ENCODE data around the gene PNPLA3.

The PNPLA3 gene, protein sequence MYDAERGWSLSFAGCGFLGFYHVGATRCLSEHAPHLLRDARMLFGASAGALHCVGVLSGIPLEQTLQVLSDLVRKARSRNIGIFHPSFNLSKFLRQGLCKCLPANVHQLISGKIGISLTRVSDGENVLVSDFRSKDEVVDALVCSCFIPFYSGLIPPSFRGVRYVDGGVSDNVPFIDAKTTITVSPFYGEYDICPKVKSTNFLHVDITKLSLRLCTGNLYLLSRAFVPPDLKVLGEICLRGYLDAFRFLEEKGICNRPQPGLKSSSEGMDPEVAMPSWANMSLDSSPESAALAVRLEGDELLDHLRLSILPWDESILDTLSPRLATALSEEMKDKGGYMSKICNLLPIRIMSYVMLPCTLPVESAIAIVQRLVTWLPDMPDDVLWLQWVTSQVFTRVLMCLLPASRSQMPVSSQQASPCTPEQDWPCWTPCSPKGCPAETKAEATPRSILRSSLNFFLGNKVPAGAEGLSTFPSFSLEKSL

DNA sequence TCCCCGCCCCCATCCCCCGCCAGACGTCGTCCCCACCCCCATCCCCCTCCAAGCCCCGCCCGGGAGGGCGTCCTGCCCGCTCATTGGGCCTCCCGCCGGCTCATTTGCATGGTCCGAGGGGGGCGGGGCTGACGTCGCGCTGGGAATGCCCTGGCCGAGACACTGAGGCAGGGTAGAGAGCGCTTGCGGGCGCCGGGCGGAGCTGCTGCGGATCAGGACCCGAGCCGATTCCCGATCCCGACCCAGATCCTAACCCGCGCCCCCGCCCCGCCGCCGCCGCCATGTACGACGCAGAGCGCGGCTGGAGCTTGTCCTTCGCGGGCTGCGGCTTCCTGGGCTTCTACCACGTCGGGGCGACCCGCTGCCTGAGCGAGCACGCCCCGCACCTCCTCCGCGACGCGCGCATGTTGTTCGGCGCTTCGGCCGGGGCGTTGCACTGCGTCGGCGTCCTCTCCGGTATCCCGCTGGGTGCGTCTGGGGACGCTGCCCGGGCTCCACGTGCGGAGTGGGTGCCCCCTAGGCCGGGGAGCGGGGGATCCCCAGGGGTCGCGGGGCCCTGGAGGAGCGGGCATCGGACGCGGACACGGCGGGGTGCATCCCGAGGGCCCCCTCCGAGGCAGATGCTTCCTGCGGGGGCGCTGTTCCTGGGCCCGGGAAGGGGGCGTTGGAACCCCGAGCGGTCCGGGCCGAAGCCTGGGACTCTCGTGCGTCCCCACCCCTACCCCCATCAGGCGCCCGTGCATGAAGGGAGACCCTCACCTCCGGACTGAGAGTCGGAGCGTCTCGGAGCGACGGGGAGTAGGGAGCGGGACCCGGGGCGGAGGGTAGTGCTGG lies at the start of gene PNPLA3:
PNPLA3 (plus strand) TSS at position 175 of the 834 bp plus-strand sequence; CDS start at position 282, 107 bp downstream.
- peak; percentile 73 for DNase-seq

DNA sequence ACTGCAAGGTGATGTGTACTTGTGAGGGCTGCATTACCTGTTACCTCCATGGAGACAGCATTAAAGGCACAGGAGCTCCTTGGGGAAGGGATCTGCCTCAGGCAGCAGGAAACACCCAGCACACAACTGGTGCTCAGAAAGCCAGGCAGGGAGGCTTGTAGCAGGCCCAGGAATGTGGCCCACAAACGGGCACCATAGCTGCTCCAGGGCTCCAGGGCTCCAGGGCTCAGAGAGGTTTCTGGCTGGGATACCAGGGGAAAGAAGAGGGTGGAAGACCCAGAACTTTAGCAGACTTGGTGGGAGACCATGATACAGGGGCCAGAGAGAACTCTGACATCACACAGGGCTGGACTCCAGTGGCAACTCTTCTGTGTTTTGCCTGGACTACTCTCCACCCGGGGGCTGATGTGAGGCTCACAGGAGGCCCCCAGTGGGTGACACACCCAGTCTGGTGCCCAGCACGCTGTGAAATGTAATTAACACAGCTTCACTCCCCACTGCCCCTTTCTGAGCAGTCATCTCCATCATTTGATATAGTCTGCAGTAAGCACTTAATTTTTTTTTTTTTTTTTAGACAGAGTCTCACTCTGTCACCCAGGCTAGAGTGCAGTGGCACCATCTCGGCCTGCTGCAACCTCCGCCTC lies 46.6 kb upstream of the PNPLA3 start:
- DNase-seq: no peak

DNA sequence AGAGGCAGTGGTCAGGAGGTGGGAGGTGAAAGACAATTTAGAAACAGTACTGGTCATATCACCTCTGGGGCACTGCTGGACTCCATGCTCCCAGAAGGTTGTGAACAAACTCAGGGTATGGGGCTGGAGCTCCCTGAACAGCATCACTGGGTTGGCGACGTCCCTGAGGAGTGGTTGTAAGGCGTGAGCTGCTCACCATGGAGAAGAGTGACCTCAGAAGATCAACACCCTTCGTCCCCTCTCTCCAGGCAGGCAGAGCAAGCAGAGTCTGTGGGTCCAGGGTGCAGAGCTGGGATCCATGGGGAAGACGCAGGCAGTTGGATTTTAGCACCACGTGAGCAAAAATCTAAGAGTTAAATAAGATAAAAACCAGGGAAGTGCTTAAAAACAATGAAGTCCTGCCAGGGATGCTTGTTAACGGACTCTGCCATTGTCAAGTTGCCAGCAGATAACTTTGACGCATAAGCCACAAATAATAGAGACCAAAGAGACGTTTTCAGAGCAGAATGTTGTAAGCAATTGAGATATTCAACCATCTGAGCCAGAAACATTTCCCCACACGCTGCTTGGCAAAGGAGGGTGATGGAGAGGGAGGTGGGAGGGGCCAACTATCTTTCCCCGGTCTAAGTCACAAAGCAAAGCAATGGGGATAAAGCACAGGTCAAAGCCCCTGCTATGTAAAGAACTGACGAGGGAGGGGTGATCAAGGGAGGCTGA lies 45.4 kb upstream of the PNPLA3 start:
- DNase-seq: no peak

DNA sequence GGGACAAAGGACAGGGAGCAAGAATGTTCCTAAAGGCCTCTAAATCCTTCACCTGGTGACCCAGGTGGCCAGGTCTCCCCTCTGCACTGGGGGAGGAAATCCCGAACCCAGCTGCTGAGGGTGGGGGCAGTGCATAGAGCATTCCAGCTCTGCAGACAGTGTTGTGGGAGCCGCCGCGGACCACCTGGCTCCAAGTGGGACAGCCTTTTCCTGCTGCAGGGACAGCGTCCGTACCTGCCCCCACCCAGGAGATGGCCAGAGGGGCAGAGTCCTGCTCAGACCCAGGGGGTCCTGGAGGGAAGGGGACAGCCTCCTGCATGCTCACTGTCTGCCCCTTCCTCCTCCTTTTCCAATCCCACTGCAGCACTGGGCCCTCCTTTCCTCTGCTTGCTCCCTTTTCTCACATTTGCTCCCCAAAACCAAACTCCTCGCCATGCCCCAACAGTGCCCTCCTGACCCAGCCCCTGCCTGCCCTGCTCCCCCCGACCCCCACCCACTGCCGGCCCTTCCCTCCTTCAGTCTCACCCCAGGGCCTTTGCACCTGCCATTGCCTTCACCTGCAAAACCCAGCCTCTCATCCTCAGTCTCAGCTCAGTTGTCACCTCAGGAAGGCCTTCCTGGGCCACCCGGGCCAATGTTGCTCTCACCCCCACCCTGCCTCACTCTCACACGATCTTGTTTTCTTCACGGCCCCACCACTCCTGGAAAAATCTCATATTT lies 44.6 kb upstream of the PNPLA3 start:
- DNase-seq: no peak

DNA sequence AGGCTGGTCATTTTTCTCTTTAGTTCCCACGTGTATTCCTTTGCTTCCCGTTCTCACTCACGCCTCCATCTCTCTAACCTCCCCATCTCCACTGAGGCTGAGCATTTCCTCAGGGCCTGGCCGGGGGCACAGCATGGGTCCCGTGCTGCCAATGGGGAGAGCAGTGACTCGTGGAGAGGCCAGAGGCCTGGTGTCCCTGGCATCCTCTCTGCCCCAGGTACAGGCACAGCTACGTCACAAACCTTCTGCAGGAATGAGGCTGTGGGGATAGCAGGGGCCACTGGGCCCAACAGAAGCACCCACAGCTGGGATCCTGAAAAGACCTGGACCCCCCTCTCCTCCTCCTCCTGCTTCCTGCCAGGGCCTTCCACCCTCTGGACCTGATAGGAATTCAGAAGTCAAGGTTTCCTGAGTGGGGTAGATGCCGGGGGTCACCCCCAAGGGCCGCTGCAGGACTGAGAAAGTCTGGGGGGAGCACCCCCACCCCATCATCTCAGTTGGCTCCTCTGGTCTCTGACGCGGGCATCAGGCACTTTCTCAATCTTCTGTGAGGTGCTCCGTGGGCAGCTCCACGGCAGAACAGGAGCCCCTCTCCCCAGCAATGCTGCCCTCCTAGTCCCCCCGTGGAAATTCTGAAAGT lies 43.6 kb upstream of the PNPLA3 start:
- DNase-seq: no peak

DNA sequence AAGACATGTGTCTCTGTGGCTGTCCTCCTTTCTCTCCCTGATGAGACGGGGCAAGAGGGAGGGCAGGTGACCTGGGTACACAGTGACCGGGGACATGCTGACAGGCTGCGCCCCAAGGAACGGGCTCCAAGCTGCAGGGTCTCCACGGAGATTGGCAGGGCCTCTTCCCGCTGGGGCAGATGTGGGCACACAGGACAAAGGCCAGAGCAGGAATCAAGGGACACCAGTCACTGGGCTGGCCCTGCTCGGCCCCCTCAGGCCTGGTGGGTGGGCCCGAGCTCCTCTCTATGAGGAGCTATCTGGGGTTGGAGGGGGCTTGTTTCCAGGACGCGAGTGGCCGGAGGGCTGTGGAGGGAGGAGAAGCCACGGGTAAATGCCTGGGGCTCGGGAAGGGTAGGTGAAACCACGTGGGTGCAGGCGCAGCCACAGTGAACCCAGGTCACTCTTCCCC lies 43.0 kb upstream of the PNPLA3 start:
- DNase-seq: no peak

DNA sequence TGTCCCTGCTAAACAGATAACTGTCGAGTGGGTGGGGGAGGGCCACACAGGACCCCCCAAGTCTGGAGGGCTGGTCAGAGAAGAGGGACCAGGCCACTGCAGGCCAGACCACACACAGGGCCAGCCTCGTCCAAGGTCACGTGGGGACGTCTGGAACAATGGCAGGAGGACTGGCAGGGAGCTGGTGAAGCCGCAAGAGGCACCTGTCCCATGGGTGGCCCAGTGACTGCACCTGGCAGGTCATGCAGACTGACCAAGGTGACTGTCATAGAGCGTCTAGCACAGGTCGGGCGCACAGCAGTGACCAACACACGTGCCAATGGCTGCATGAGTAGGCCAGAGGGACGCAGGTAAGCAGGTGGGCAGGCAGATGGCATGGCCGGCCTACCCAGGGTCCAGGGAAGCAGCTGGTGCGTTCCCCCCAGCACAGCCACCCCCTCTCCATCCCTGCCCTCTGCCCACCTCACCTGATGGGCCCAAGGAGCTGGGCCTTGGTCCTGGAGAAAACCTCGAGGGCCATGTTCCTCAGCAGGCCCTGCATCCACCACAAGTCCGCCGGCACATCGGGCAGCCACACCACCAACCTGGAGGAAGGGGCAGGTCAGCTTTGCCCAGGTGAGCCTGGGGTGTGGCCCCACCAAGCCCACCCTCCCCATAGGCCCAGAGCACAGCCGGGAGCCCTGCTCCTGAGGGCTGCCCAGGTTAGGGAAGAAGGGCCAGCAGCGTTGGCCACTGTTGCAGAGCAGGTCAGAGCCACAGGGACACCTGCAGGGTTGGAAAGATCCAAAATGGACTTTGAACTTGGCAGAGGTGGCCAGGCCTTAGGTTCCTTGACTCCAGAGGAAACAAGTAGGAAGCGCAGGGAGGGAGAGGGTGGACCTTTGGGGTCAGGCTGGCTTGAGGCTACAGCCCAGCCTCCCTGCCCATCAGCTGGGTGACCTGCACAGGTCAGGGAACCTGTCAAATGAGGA lies 42.2 kb upstream of the PNPLA3 start:
- no peak for DNase-seq

DNA sequence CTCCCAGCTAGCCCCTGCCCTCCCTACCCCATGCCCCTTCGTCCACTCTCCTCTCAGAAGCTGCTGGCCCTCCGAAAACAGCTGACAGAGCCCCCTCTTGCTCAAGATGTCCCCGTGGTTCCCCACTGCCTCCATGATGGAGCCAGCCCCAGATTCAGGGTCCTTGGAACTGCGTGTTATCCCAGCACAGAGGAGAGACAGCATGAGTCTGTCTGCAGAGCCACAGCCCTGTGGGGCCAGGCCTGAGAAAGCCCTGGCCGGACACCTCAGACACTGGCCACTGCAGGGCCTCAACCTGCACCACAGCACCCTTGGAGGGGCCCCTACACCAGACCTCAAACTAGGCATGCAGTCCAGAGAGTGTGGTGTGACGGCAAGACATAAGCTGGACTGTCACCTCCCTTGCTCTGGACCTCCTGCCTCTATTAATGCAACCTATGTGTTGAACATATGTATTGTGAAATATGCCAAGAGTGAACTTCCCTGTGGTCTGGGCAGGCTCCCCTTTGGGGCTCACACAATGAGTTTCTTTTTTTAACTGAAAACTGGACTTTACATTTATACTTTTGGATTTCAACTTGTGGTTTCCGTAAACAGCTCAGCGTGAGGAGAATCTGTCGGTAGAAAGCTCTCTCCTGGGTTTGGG lies 41.4 kb upstream of the PNPLA3 start:
- DNase-seq: no peak

DNA sequence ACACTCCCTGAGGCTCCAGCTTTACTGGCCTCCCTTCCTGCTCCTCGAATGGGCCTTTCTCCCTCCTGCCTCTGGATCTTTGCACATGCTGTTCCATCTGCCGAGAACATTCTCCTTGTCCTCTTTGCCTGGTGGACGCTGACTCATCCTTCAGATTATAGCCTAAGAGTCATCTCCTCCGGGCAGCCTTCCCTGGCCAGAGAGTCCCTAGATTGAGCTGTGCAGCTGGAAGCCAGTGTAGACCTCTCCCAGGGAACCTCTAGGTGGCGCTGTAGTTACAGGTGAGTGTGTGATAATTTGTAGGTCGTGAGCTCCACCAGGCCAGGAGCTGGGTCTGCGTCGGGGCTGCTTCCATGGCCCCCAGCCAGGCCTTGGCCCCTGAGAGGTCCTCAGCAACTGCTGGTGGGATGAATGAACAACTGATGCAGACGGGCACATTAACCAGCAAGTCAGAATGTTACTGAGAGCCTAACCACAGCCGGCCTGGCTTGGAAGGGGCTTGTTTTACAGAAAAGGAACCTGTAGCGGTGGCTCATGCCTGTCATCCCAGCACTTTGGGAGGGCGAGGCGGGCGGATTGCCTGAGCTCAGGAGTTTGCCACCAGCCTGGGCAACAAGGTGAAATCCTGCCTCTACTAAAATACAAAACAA lies 40.5 kb upstream of the PNPLA3 start:
- DNase-seq: peak; percentile 45

DNA sequence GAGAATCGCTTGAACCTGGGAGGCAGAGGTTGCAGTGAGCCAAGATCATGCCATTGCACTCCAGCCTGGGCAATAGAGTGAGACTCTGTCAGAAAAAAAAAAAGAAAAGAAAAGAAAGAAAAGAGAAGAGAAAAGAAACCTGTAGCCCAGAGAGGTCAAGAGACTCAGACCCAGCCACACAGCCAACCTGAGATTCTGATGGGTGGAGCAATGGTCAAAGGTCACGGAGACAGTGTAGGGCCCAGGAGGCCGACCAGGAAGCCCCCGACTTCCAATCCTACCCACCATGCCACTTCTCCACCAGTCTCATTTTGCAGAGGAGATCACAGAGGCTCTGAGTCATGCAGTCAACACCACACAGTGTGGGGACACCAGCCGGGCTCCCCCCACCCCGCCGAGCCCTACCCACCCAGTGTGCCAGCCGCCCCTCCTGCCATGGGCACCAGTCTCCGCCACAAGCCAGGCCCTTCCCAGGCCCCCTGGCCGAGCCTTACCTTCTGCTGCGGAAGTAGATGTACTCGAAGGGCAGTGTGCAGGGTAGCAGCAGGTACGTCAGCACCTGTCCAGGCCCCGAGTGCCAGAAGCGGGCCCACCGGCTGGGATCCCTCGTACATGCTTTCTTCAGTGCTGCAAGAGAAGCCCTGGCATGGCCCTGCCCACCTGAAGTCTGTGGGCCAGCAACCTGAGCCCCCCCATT lies 39.7 kb upstream of the PNPLA3 start:
- DNase-seq: no peak

DNA sequence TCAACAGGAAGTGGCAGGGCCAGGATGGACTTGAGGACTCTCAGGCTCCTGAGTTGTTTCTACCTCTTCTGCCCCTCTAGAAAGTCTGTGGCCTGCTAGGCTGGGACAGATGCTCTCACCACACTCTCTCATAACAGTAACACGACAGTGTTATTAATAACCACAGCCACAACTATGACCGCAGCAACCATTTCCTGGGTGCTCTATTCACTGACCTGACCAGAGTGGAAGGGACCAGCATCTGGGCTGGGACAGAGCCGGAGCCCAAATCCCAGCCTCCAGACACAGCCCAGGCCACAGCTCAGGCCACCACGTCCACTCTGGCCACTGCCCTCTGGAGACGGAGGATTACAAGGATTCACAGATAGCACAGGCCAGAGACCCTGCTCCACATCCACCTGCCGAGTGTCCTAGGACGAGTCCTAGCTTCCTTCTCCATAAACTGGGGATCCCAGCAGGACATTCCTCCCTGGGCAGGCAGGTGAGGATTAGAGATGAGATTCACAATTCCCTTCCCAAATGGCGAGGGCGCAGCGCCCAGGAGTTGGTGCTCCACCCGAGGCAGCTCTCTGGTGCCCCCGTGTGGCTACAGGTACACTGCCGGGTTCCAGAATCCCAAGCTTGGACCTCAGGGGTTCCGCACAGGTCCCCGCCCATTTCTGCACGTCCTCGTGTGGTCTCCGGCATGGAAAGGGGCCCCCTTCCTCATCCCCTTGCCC lies 38.8 kb upstream of the PNPLA3 start:
- peak; percentile 66 for DNase-seq

DNA sequence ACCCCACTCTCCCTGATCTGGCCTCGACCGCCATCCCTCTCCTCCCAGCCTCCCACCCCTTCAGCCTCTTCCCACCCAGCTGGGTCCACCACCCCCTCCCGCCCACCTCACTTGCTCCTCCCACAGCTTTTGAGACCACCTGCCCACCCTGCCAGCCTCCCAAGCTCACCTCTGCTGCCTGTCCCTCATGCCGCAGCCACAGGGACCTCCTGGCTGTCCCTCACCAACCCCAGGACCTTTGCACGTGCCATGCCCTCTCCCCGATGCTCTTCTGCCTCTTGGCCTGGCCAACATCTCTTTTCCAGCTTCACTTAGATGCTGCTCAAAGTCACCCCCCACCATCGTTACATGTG lies 38.3 kb upstream of the PNPLA3 start:
- DNase-seq: no peak

DNA sequence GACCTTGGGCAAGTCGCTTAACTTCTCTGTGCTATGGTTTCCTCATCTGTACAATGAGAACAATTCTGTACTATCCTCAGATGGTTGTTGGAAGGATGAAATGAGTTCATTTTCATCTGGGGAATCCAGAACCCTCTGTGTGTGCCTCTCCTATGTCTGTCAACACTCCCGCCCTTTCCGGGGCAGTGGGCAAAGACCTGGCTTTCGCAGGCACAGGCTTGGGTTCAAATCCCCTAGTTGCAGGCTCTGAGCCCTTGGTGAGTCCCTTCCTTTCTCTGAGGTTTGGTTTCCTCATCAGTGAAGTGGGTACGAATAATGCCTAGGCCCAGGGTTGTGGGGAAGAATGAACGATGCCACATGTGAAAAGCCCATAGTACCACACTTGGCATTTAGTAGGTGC lies 37.8 kb upstream of the PNPLA3 start:
- no peak for DNase-seq

DNA sequence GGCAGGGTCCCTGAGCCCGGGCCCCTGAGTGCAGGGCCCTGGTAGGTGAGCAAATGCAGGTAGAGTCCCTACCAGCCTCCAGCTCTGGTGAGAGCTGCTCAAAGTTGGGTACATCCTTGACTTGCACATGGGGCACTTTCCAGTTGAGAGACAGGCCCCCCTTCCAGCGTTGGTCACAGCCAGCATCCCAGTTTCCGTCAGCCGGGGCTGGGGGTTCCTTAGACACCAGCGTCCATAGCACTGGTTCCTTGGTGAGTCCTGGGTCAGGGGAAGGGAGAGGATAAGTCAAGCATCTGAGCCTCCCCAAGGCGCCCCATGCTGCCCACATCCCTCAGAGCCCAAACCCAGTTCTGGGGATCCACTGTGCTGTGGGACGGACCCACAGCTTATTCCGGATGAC lies 37.4 kb upstream of the PNPLA3 start:
- no peak for DNase-seq

DNA sequence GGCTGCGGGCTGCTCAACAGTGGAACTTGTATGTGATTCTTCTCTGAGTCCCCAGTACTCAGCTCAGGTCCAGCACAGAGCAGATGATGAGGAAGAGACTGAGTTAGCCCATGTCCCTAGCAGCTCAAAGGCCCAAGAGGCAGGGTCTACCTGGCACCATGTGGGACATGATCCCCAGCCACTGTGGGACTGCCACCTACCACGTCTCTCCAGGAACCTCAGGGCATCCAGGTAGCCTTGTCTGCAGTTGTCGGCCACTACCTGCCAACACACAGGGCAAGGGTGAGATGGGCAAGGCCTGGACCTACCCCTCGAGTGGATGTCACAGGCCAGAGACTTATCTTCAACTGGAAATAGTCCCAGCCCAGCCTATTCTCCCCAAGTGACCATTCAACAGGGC lies 36.2 kb upstream of the PNPLA3 start:
- no peak for DNase-seq

DNA sequence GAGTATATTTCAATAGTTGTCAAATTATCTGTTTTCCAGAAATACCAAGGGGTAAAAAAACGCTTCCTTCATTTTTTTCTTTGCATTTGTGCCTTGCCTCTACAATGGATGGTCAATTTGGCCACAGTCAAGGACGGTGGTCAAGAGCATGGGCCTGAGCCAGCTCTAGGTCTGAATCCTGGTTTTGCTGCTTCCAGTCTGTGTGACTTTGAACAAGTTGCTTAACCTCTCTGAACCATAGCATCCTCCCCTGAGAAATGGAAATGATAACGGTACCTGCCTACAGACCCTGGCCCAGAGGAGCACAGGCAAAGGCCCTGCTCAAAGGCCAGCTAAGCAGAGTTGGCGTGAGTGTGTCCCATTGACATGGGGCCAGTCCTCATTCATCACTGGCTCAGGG lies 34.9 kb upstream of the PNPLA3 start:
- DNase-seq: no peak

DNA sequence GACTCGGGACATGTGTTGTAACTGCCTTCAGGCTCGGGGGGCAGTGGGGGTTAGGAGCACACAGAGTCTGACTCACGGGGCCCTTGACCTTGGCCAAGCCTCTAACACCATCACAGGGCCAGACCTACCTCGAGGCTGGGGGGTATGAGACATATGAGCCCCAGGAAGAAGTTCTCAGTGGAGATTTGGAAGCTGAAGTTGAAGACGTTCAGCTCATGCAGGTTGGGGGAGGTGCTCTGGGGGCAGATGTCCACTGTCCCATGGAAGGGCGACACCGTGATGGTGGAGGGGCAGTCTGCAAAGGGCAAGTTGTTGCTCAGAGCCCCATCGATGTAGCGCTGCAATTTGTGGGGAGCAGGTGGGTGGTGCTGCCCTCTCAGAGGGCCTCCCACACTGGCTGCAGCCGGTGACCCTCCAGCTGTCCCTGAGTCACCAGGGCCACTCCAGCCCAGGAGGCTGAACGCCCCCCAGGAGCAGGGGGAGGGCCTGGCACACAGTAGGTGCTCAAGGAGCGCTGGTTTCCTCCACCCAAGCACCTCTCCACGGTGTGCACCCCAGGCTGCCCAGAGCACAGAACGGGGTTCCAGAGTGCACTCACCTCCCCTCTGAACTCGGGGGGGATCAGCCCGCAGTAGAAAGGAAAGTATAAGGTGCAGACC lies 34.3 kb upstream of the PNPLA3 start:
- DNase-seq: no peak

Measured in activated CD4-positive, CD25-positive, alpha-beta regulatory T cell treated with anti-CD3 and anti-CD28 coated beads, Interleukin-2, amount 50 U/mL, for 72 hours (primary cell).